ENCODE measurements around the gene MEIOC. TPM values are rescaled to one million over a fixed set of nuclear protein-coding genes. Genes with fewer than 3 reads are reported as not detected.
"Not testable (repeated sequence)": the region's sequence is repeated elsewhere in the genome, so short reads cannot be mapped to it uniquely, and the experiment has no call there.

Gene MEIOC
- total RNA-seq, 1 donor from 2014 or later, result 7.1 TPM

- H3K4me3 ChIP-seq (ENCODE audit: low read depth, low read length), result no peak overlapping the region
- TF ChIP-seq CTCF (conservative IDR thresholded peaks at IDR 0.05; ENCODE audit: low read depth, low read length), result no peak
- DNase-seq (ENCODE audit: low read depth), result no peak
Measured at GRCh38 chr17:44688200-44688599, 31.9 kb downstream of the MEIOC start.

GRCh38 chr17:44688675-44689476, 32.6 kb downstream of the MEIOC start:
- TF ChIP-seq CTCF (conservative IDR thresholded peaks at IDR 0.05; ENCODE audit: low read depth, low read length), result no peak
- H3K4me3 ChIP-seq (ENCODE audit: low read depth, low read length), result peak overlapping the region; percentile 94
- no peak for DNase-seq (ENCODE audit: low read depth)

GRCh38 chr17:44689477-44690217, 33.4 kb downstream of the MEIOC start, which contains the start of gene CCDC43:
TSS of gene CCDC43 (minus strand) at chr17:44689776. CDS start at chr17:44689753, 23 bp downstream.
- DNase-seq (ENCODE audit: low read depth), result peak; percentile 45
- TF ChIP-seq CTCF (conservative IDR thresholded peaks at IDR 0.05; ENCODE audit: low read depth, low read length), result no peak
- H3K4me3 ChIP-seq (ENCODE audit: low read depth, low read length), result peak within 1 kb of the TSS; percentile 94

- peak; percentile 46 for TF ChIP-seq CTCF (conservative IDR thresholded peaks at IDR 0.05; ENCODE audit: low read depth, low read length)
- DNase-seq (ENCODE audit: low read depth); H3K4me3 ChIP-seq (ENCODE audit: low read depth, low read length): not testable (repeated sequence)
Measured at GRCh38 chr17:44690746-44691306, 34.6 kb downstream of the MEIOC start.

- no peak overlapping the region for H3K4me3 ChIP-seq (ENCODE audit: low read depth, low read length)
- no peak for TF ChIP-seq CTCF (conservative IDR thresholded peaks at IDR 0.05; ENCODE audit: low read depth, low read length)
- no peak for DNase-seq (ENCODE audit: low read depth)
Measured at GRCh38 chr17:44693609-44694008, 37.3 kb downstream of the MEIOC start.

- not testable (repeated sequence) for DNase-seq (ENCODE audit: low read depth); H3K4me3 ChIP-seq (ENCODE audit: low read depth, low read length)
Measured at GRCh38 chr17:44700288-44700687, 44.0 kb downstream of the MEIOC start.

GRCh38 chr17:44707755-44708400, 51.6 kb downstream of the MEIOC start:
- no peak for DNase-seq (ENCODE audit: low read depth)
- peak overlapping the region; percentile 87 for H3K4me3 ChIP-seq (ENCODE audit: low read depth, low read length)
- no peak for TF ChIP-seq CTCF (conservative IDR thresholded peaks at IDR 0.05; ENCODE audit: low read depth, low read length)

All from epithelial cell of proximal tubule (primary cell).